ENCODE measurements around the gene CAPN1. TPM values are rescaled to one million over a fixed set of nuclear protein-coding genes. Genes with fewer than 3 reads are reported as not detected.

Gene CAPN1
- total and polyA plus RNA-seq, 2 experiments from 2014 or later: 133 to 202 TPM

DNA sequence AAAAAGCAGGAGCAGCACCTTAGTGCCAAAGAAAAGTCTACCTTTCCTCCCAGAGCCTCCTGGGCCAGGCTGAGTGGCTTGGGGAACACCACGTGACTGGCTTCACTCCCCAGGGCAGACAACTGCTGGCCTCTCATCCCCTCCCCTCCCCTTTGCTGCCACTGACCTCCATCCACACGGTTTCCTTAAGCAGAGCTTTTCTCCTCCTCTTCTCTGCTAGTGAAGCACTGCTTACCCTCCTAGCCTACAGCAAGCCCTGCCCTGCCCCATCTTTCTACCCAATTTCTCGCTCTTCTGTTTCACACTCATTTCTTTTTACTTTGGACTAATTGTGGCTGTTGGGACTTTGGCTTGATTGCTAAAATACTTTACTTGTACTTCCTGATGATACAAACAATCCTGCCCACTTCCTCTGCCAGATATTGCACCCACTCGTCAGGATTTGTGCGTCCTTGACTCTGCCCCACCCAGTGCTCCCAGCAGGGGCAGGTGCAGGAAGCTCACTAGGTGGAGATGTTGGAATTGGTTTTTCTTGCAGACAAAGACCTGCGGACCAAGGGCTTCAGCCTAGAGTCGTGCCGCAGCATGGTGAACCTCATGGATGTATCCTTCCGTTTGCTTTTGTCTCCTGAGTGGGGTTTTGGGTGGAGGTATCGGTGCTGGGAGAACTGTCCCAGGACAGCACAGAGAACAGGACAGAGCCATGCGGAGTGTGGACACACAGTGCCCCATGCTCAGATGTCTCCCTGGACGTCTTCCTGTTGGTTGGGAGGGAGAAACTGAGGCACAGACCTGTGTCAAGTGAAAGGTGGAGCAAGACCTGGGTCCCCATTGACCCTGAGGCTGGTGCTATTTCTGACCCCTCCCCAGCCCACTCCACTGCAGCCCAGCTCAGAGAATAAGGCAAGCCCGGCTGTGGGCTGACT is 27.3 kb downstream of the CAPN1 start:
- no peak overlapping the region for H2AFZ ChIP-seq
- no peaks in the 10 kb centered on the region for H3K27me3 ChIP-seq
- H4K20me1 ChIP-seq (ENCODE audit: insufficient read depth, poor library complexity, severe bottlenecking): no peaks in the 10 kb centered on the region
- no peaks in the 10 kb centered on the region for H3K79me2 ChIP-seq
- WGBS (ENCODE audit: low lambda C conversion rate, missing lambda C conversion rate): 92% methylated on average over 13 of the region's 13 CpGs
- no peaks in the 10 kb centered on the region for H3K36me3 ChIP-seq (replicated peaks; ENCODE audit: insufficient read depth, low read depth)
- no peaks in the 10 kb centered on the region for H3K9me3 ChIP-seq (ENCODE audit: low read depth)
- DNase-seq (ENCODE audit: low spot score): no peak
- H3K4me1 ChIP-seq (ENCODE audit: insufficient read depth): peaks cover 7% of the 10 kb centered on the region
- no peak overlapping the region for H3K4me2 ChIP-seq
- TF ChIP-seq EZH2 (IDR thresholded peaks at IDR 0.05; ENCODE audit: borderline replicate concordance) (no peak), EZH2phosphoT487 (IDR thresholded peaks at IDR 0.05; ENCODE audit: low read depth, severe bottlenecking, unreplicated experiment) (no peak)
- TF ChIP-seq, protein P1, sequence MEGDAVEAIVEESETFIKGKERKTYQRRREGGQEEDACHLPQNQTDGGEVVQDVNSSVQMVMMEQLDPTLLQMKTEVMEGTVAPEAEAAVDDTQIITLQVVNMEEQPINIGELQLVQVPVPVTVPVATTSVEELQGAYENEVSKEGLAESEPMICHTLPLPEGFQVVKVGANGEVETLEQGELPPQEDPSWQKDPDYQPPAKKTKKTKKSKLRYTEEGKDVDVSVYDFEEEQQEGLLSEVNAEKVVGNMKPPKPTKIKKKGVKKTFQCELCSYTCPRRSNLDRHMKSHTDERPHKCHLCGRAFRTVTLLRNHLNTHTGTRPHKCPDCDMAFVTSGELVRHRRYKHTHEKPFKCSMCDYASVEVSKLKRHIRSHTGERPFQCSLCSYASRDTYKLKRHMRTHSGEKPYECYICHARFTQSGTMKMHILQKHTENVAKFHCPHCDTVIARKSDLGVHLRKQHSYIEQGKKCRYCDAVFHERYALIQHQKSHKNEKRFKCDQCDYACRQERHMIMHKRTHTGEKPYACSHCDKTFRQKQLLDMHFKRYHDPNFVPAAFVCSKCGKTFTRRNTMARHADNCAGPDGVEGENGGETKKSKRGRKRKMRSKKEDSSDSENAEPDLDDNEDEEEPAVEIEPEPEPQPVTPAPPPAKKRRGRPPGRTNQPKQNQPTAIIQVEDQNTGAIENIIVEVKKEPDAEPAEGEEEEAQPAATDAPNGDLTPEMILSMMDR (IDR thresholded peaks at IDR 0.05; ENCODE audit: poor library complexity): no peak
- H3K27ac ChIP-seq: no peak overlapping the region
- no peak overlapping the region for H3K4me3 ChIP-seq
- H3K9me2 ChIP-seq (replicated peaks; ENCODE audit: insufficient read depth): no peaks in the 10 kb centered on the region

DNA sequence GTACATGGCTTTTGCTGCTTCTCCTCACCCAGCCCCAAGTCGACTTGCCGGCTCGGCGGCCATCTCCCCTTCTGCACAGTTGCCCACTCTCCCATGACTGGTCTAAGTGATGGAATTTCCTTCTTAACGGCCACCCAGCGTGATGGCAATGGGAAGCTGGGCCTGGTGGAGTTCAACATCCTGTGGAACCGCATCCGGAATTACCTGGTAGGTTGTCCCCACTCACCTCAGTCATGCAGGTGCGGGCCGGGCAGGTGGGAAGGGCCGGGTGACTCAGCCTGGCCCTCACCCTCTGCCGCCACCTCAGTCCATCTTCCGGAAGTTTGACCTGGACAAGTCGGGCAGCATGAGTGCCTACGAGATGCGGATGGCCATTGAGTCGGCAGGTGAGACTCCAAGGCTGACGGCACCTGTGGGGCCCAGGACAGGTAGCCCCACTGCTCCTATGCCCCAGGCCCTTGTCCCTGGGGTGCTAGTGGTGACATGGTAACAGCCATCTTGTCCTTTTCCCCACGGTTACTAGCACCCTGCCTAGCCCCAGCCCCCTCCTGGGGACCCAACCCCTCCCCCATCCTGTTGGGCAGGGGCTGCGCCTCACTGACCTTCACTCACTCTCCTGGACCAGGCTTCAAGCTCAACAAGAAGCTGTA is 28.1 kb downstream of the CAPN1 start:
- no peak overlapping the region for H3K27ac ChIP-seq
- 92% methylated on average over 20 of the region's 20 CpGs for WGBS (ENCODE audit: low lambda C conversion rate, missing lambda C conversion rate)
- H3K4me1 ChIP-seq (ENCODE audit: insufficient read depth): peaks cover 7% of the 10 kb centered on the region
- no peak for DNase-seq (ENCODE audit: low spot score)
- H3K36me3 ChIP-seq (replicated peaks; ENCODE audit: insufficient read depth, low read depth): no peaks in the 10 kb centered on the region
- no peak overlapping the region for H3K4me3 ChIP-seq
- H2AFZ ChIP-seq: no peak overlapping the region
- no peaks in the 10 kb centered on the region for H3K9me3 ChIP-seq (ENCODE audit: low read depth)
- no peaks in the 10 kb centered on the region for H3K27me3 ChIP-seq
- no peaks in the 10 kb centered on the region for H4K20me1 ChIP-seq (ENCODE audit: insufficient read depth, poor library complexity, severe bottlenecking)
- no peak overlapping the region for H3K4me2 ChIP-seq
- no peaks in the 10 kb centered on the region for H3K79me2 ChIP-seq
- H3K9me2 ChIP-seq (replicated peaks; ENCODE audit: insufficient read depth): no peaks in the 10 kb centered on the region
- TF ChIP-seq EZH2 (IDR thresholded peaks at IDR 0.05; ENCODE audit: borderline replicate concordance) (no peak), EZH2phosphoT487 (IDR thresholded peaks at IDR 0.05; ENCODE audit: low read depth, severe bottlenecking, unreplicated experiment) (no peak)
- TF ChIP-seq, protein P1 (IDR thresholded peaks at IDR 0.05; ENCODE audit: poor library complexity): no peak

DNA sequence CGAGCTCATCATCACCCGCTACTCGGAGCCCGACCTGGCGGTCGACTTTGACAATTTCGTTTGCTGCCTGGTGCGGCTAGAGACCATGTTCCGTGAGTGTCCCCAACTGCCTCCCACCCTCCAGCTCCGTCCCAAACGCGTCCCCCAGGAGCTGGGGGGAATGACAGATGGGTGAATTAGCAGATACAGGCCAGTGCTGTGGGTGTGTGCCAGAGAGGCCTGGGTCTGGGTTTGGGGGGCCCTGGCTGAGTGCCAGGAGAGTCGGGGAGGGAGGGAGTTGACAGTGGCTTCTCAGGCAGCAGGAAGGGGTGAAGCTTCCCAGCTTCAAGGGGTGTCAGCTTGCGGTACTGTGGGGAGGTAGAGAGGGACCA is 28.6 kb downstream of the CAPN1 start:
- H3K4me3 ChIP-seq: no peak overlapping the region
- H3K27me3 ChIP-seq: no peaks in the 10 kb centered on the region
- 89% methylated on average over 14 of the region's 14 CpGs for WGBS (ENCODE audit: low lambda C conversion rate, missing lambda C conversion rate)
- no peaks in the 10 kb centered on the region for H3K79me2 ChIP-seq
- H3K36me3 ChIP-seq (replicated peaks; ENCODE audit: insufficient read depth, low read depth): no peaks in the 10 kb centered on the region
- H2AFZ ChIP-seq: no peak overlapping the region
- no peak for DNase-seq (ENCODE audit: low spot score)
- H3K4me2 ChIP-seq: no peak overlapping the region
- H4K20me1 ChIP-seq (ENCODE audit: insufficient read depth, poor library complexity, severe bottlenecking): no peaks in the 10 kb centered on the region
- TF ChIP-seq EZH2 (IDR thresholded peaks at IDR 0.05; ENCODE audit: borderline replicate concordance) (no peak), EZH2phosphoT487 (IDR thresholded peaks at IDR 0.05; ENCODE audit: low read depth, severe bottlenecking, unreplicated experiment) (no peak)
- TF ChIP-seq, protein P1 (IDR thresholded peaks at IDR 0.05; ENCODE audit: poor library complexity): no peak
- H3K9me3 ChIP-seq (ENCODE audit: low read depth): no peaks in the 10 kb centered on the region
- H3K9me2 ChIP-seq (replicated peaks; ENCODE audit: insufficient read depth): no peaks in the 10 kb centered on the region
- H3K4me1 ChIP-seq (ENCODE audit: insufficient read depth): peaks cover 7% of the 10 kb centered on the region
- no peak overlapping the region for H3K27ac ChIP-seq
